ENCODE data around the gene NAPB.

DNA sequence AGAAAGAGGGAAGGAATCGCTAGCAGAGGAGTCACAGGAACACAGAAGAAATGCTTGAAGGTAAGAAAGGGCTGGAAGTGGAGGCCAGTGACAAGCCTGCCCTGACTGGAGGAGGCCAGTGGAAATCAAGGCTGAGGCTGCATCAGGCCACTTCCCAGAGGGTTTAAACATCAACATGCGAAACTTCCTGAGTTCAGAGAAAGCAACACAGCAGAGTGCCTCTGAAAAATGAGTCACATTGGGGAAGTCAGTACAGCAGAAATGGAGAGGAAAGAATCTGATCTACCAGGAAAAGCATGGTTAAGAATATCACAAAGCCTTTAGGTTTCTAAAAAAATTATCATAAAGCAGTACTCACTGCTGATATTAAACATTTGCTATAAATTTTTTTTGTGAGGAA, 23.3 kb downstream of the NAPB start:
- TF ChIP-seq, protein P1, sequence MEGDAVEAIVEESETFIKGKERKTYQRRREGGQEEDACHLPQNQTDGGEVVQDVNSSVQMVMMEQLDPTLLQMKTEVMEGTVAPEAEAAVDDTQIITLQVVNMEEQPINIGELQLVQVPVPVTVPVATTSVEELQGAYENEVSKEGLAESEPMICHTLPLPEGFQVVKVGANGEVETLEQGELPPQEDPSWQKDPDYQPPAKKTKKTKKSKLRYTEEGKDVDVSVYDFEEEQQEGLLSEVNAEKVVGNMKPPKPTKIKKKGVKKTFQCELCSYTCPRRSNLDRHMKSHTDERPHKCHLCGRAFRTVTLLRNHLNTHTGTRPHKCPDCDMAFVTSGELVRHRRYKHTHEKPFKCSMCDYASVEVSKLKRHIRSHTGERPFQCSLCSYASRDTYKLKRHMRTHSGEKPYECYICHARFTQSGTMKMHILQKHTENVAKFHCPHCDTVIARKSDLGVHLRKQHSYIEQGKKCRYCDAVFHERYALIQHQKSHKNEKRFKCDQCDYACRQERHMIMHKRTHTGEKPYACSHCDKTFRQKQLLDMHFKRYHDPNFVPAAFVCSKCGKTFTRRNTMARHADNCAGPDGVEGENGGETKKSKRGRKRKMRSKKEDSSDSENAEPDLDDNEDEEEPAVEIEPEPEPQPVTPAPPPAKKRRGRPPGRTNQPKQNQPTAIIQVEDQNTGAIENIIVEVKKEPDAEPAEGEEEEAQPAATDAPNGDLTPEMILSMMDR (IDR thresholded peaks at IDR 0.05) = no peak
- TF ChIP-seq POLR2AphosphoS2 (conservative IDR thresholded peaks at IDR 0.05; ENCODE audit: low read length) (no peak), KDM1A (IDR thresholded peaks at IDR 0.05; ENCODE audit: low read depth) (no peak), RAD21 (conservative IDR thresholded peaks at IDR 0.05 in 1 of 2, IDR thresholded peaks at IDR 0.05 in 1 of 2) (no peak), CEBPB (IDR thresholded peaks at IDR 0.05) (no peak), CHD2 (IDR thresholded peaks at IDR 0.05; ENCODE audit: low read length, partially characterized antibody) (no peak), POLR2A (IDR thresholded peaks at IDR 0.05; ENCODE audit: low read length) (no peak), TP53 (CRISPR knock-in tag; IDR thresholded peaks at IDR 0.05) (no peak), ZC3H11A (IDR thresholded peaks at IDR 0.05) (no peak), RCOR1 (IDR thresholded peaks at IDR 0.05; ENCODE audit: low read depth, low read length) (no peak), NPAS2 (CRISPR knock-in tag; IDR thresholded peaks at IDR 0.05; ENCODE audit: borderline replicate concordance) (no peak)
- TF ChIP-seq, protein P2, sequence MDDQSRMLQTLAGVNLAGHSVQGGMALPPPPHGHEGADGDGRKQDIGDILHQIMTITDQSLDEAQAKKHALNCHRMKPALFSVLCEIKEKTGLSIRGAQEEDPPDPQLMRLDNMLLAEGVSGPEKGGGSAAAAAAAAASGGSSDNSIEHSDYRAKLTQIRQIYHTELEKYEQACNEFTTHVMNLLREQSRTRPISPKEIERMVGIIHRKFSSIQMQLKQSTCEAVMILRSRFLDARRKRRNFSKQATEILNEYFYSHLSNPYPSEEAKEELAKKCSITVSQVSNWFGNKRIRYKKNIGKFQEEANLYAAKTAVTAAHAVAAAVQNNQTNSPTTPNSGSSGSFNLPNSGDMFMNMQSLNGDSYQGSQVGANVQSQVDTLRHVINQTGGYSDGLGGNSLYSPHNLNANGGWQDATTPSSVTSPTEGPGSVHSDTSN (IDR thresholded peaks at IDR 0.05) = no peak

All from A549 (cell line).